NOMO-1 treated with DMSO at 0.1 percent for 48 hours (cell line): ENCODE measurements around the gene GXYLT2.

Experiments used
- DNase-seq: peaks from one replicate; lab custom pipeline; 2025; ENCODE audit not compliant: unreplicated experiment; lab: John Stamatoyannopoulos, UW

The GXYLT2 gene, protein sequence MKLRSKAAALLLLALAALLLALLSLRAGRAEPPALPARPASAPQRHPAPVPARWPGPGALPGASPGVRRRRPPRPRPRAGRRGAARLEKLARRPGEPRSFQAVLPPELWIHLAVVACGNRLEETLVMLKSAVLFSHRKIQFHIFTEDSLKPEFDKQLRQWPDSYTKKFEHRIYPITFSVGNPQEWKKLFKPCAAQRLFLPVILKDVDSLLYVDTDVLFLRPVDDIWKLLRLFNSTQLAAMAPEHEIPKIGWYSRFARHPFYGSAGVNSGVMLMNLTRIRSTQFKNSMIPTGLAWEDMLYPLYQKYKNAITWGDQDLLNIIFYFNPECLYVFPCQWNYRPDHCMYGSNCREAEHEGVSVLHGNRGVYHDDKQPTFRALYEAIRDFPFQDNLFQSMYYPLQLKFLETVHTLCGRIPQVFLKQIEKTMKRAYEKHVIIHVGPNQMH

DNA sequence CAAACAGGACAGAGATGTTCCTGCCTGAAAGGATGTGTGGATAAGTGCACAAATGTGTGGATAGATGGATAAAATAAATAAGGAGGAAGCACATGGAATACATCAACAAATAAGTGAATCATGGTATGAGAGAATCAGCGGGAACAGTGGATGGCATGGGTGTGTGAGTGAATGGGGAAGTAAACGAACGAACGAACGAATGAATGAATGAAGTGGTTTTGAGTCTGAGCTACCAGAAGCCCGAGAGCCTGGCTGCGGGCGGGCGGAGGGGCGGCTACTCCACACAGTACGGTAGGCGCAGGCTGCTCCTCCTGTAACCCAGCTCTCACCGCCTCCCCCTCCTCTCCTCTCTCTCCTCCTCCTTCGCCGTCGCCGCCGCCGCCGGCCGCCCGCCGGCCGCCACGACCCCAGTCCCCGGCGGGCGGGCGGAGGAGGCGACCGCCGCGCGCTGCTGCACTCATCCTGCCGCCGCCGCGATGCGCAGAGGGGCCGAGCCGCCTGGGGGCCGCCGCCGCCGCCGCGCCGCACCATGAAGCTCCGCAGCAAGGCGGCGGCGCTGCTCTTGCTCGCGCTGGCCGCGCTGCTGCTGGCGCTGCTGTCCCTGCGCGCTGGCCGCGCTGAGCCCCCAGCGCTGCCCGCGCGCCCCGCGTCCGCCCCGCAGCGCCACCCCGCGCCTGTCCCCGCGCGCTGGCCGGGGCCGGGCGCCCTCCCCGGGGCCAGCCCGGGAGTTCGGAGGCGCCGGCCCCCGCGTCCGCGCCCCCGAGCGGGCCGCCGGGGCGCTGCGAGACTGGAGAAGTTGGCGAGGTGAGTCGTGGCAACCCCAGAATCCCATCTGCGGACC, at the start of gene GXYLT2:
GXYLT2 (plus strand) TSS at position 342 of the 841 bp plus-strand sequence; CDS start at position 530, 188 bp downstream.
- DNase-seq: peak; percentile 59

DNA sequence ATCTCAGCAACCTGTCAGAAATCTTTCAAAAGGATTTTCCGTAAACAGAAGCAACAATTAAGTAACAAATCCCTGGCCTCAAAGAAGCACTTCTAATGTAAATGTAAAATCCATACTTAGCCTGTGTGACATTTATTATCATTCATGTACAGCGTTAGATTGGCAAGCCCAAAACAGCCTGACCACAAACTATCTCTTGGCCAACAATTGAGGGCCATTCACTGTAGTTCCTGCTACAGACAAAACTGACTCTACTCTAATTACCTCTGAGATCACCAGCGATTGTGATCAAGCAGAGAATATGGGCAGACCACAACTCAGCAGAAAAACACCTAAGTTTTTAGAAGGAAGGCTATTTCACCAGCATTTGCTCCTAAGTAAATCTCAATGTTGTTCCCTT, 48.8 kb upstream of the GXYLT2 start:
- DNase-seq: peak; percentile 88

DNA sequence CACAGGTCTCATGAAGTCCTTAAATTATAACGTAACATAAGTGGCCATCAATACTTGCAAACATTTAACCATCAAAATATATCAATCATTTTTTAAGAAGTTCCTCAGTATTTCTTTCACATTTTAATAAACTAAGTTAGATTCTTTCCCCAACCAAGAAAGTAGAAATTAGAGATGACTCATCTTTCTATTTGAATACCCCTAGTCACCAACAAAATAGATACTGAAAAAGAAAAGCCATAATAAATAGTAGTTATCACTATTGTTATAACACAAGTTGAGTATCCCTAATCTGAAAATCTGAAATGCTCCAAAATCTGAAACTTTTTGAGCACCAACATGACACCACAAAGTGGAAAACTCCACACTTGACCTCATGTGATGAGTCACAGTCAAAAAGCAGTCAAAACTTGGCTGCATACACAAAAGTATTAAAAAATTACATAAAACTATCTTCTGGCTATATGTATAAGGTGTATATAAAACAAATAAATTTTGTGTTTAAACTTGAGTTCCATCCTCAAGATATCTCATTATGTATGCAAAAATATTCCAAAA, 43.3 kb upstream of the GXYLT2 start:
- no peak for DNase-seq

DNA sequence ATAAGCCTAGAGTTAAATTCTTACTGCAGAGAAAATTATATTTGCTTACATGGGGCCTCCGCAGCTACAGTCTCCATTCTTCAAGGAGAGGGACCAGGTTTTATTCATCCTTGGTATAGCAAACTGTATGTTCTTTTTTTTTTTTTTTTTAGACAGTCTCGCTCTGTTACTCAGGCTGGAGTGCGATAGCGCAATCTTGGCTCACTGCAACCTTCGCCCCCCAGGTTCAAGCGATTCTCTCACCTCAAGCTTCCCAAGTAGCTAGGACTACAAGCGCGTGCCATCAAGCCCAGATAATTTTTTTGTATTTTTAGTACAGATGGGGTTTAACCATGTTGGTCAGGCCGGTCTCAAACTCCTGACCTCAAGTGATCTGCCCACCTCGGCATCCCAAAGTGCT, 41.7 kb upstream of the GXYLT2 start:
- DNase-seq: no peak

DNA sequence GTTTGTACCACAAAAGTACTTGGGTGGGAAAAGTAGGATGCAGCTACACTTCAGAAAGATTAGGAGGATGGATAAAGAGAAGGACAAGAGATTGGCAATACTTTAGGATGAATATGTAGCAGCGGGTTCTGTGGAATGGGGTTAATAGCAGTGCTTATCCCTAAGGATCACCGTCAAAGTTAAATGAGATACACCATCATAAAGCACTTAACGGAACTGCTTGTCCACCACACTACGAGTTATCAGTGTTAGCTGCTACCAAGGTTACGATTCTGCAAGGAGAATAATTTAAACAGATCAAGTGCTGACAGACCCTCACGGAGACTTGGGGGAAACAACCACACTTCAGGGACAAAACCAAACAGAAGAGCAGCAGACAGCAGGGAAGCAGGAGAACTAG, 40.6 kb upstream of the GXYLT2 start:
- peak; percentile 3 for DNase-seq

DNA sequence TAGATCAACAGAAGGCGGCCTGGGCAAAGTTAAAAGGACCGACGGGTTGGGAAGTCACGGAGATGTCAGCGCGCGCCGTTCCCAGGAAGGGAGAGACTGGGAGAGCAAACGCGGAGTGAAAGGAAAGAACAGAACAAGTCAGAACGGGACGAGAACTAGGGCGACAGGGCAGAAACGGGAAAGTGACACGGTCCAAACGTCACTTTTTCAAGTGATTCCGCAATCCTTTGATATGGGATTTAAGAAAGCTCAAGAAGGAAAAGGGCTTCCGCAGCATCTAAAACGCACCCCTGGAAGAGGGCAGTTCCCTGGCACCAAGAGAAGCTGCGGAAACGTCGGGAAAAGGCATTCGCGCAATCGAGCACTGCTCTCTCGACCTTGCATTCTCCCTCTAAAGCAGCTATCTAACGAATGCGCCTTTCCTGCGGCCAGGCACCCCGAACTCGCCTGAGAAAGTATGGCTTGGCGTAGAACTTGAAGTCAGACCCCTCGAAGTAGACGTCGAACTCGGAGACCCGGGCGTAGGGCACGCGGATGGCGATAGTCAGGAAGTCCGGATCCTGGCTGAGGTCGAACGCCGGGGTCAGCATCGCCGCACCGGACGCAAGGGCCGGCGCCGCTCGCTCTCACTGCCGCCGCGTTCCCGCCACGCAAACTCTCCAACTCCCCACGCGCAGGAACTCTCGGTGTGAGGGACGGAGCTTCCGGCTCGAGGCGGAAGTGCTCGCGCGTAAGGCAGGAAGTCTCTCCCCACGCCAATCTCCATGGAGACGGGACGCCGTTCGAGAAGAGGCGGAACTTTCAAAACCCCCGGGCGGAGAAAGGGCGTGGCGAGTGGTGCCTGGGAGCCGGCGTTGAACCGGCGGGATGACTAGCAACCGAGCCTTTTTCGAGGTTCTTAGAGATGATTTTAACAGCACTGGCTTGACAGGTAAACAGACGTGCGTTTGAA, 39.8 kb upstream of the GXYLT2 start, which contains the start of gene SHQ1:
SHQ1 (minus strand) TSS at position 695 of the 952 bp plus-strand sequence; CDS start at position 590, 105 bp downstream.
- peak; percentile 92 for DNase-seq

DNA sequence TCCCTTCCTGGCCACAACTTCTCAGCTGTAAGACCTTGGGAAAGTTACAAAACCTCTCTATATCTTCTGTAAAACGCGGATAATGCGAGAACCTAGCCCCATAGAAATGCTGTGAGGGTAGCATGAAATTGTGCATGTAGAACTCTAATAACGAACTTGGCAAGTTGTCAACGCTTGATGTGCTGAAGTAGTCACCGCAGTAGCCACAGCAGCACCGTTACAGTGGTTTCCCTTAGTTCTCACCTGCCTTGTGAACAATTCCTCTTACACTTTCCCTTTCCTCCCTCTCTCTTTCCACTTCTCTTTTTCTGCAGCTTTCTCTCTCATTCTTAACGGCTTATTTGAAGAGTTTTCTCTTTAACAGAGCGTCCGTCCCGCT, 39.2 kb upstream of the GXYLT2 start:
- DNase-seq: peak; percentile 30

DNA sequence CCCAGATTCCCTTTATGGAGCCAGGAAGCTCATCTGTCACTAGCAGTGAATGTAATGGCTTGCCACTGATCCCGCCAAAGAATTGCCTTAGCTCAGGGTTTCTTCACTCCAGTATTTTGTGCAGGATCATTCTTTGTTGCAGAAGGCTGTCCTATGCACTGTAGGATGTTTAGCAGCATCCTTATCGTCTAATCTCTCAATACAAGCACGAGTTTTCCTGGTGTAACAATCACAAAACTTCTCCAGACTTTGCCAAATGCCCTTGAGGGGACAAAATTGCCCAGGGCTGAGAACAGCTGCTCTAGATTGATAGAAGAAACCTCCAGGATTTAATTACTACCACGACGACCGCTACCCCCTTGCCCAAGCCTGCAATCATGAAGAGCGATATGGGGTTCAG, 32.8 kb upstream of the GXYLT2 start:
- DNase-seq: no peak

DNA sequence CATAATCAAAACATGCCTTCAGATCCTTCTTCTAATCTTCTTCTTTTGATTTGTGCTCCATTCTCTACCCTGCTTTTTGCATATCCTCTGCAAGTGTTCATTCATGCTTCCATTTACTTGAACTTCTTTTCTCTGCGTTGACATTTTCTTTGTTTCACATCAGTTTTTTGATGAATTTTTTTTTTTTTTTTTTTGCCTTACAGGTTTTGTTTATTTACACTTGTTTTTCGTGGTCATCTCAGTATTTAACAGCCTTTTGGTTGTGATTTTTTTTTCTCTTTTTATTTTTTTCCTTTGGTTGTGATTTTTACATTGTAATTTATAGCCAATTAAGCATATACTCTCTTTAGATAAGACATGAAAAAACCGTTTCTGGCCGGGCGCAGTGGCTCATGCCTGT, 27.8 kb upstream of the GXYLT2 start:
- no peak for DNase-seq

DNA sequence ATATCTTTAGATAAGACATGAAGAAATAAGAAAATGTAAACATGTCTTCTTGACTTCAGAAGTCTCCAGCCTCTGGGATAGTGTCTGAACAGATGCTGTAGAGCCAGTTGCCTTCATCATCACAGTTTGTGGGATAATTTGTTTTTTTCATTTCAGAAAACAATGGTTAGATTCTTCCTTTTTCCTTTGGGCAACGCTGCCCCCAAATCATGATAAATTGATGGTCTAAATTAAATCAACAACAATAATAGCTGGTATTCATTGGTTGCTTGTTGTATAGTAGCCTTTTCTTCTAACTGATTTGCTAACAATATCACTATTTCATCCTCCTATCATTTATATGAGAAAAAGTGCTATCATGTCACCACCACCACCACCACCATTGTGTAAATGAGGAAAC, 27.0 kb upstream of the GXYLT2 start:
- DNase-seq: no peak

DNA sequence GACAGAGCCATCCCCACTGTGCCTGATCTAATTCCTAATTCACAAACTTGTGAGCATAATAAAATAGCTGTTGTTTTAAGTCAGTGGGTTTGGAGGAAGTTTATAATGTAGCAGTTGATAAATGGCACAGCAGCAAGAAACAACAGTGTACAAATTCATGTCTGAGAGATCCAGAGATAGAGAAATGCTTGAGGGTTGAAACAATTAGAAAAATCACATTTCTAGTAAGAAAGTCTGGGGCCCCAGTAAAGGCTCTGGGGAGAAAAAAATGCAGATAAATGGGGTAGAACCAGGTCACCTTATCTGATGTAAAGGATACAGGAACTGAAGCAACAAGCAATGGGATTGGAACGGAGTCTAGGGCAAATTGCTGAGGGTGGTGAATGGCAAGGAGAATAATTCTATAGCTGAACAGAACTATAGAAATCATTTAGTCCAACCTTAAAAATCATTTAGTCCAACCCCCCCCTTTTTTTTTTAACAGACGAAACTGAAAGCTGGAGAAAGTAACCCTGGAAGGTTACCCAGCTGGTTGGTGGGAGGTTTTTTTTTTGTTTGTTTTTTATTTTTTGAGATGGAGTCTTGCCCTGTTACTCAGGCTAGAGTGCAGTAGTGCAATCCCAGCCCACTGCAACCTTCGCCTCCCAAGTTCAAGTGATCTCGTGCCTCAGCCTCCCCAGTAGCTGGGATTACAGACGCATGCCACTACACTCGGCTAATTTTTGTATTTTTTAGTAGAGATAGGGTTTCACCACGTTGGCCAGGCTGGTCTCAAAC, 25.3 kb upstream of the GXYLT2 start:
- no peak for DNase-seq

DNA sequence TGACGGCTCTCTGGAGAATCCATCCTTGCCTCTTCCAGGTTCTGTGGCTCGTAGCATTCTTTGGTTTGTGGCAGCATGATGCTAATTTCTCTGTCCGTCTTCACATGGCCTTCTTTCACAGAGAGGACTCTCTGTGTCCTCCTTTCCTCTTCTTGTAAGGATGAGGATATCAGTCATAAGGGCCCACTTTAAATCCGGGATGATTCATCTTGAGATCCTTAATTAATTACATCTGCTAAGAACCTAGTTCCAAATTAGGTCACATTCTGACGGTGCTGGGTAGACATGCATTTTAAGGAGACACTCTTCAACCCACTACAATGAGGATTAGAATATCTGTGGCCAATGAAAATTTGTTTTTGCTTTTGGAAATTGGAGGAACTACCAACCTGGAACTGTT, 15.7 kb upstream of the GXYLT2 start:
- no peak for DNase-seq

DNA sequence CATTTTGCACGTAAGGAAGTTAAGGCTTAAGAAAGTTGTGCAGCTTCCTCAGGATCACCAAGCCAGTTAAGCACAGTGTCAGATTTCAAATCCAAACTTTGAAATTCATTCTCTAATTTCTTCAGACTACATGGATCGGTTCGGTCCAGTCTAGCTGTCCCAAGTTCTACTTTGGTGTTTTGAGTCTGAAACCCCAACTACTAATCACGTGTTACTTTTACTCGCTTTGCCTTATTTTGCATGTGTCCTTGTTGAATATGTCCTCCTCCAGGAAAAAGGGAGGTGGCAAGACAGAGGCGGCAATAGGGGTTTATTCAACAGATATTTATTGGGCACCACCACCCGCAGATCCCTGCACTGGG, 522 bp upstream of the GXYLT2 start:
- no peak for DNase-seq

DNA sequence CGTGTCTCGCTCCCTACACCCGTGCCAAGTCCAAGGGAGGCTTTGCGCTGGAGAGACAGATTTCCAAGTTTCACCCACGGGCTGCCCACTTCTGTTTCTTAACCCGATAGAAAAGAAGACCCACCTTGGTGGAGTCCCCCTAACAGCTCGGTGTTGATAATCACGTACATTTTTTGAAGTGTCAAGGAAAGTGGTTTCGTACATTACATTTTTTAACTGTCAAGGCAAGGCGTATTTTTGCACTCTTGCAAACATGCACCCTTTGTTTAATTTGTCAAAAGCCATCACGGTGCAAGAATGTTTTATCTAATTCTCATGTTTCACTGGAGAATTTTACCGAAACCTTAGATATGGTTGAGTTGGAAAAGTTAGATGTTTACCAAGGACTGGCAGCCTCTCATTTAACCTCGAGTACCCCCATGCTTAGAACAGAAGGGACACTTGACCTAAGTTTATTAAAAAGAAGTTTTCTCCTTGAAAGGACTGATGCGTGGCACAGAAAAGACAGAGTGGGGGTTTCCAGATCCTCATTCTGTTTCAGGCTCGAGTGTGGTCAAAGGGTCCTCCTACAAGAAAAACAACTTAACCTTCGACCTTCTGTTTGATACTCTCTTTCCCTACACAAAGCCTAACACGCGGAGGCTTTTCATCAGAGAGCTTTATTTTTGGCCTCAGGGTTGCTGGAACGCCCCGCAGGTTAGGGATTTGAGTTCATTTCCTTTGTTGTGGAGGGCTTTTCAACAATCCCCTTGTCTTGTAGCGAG, 882 bp downstream of the GXYLT2 start:
- no peak for DNase-seq

DNA sequence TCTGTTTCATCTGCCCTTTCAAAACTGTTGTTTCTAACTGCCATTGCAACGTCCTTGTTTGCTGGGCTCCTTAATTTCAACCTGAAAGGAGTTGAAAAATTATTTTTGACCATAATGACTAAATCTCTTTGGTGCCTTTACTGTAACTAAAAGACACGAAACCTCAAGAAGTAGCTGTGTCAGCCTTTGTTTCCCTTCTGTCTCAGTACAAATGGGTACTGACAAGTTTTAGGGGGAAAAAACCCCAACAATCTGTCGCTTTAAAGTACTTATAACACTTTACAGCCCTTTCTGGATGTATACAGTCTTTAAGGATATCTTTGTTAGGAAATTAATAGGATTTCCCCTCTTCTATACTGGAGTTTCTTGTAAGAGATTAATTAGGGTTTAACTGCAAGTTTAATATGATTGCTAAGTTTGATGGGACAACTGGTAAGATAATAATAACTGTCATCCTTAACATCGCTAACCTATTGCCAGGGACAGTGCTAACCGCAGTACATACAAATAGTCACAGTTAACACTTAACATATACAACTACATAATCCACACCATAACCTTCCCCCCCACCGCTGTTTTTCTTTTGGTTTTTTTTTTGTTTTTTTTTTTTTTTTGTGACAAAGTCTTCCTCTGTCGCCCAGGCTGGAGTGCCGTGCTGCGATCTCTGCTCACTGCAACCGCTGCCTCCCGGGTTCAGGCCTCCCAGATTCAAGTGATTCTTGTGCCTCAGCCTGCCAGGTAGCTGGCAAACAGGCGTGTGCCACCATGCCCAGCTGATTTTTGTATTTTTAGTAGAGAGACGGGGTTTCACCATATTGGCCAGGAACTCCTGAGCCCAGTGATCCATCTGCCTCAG, 1.7 kb downstream of the GXYLT2 start:
- no peak for DNase-seq

DNA sequence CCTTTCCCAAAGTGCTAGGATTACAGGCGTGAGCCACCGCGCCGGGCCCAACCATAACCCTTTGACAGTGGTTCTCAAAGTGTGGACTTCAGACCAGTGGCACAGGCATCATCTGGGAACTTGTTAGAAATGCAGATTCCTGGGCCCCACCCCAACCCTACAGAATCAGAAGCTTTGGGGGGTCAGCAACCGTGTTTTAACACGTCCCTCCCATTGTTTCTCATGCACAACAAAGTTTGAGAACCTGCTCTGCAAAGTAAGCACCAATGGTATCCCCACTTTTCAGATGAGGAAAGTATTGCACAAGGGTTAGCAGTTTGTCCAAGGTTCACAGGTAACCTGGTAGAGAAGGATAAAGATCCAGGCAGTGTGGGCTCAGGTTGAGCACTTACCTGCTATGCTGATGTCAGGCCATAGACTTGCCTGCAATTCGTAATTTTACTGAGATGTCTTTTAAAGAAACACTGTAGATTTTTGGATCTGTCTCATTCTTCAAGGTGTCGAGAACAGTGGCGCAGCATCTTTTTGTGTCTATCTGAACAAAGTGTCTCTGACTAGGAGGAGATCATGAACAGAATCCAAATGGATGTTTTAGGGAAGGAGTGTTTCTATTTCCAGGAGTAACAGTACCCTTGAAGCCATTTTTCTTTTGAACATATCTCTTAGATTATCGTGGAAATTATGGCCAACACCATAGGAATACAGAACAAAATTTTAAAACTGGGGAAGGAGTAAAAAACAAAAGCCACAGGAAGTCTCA, 2.5 kb downstream of the GXYLT2 start:
- DNase-seq: no peak

DNA sequence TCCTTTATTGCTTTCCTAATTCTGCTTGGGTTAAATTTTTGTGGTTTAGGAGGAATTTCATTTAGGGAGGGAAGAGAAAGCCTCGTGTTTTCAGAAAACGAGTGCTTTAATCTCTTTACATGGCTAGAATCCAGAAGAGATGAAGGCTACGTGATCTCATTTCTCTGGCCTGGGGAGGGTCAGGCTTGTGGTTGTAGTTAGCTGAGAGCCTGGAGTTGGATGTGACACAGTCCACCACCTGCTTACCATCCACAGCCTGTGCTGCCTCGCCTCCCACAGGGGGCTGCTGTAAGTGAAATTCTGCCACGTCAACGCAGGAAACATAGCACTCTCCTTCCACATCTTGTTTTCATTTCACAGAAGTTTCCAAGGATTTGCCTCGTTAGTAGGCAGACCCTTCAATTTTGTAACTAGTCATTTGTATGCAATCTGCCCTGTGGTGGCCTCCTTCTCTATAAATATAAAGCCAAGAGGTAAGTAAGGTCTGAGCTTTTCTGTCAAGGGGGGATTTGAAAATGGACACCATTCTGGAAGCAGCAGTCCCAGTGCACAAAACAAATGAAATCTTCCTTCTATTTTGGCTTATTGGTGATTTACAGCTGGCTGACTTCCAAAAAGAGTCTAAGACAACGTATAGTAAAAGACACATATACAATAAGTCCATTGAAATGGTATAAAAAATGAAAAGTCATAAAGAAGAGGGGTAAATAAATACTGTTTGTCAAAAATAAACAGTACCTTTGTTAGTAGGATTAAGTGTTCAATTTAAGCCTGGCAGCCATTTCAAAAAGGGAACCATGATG, 3.4 kb downstream of the GXYLT2 start:
- no peak for DNase-seq
